ENCODE data around the gene FBXO31.

The FBXO31 gene

GRCh38 chr16:87295259-87295658, 88.3 kb downstream of the FBXO31 start:
- no peak overlapping the region for H3K4me3 ChIP-seq (ENCODE audit: control insufficient read depth, low read depth, low read length)
- DNase-seq (ENCODE audit: low read depth) = peak; percentile 8
- TF ChIP-seq, protein P1, sequence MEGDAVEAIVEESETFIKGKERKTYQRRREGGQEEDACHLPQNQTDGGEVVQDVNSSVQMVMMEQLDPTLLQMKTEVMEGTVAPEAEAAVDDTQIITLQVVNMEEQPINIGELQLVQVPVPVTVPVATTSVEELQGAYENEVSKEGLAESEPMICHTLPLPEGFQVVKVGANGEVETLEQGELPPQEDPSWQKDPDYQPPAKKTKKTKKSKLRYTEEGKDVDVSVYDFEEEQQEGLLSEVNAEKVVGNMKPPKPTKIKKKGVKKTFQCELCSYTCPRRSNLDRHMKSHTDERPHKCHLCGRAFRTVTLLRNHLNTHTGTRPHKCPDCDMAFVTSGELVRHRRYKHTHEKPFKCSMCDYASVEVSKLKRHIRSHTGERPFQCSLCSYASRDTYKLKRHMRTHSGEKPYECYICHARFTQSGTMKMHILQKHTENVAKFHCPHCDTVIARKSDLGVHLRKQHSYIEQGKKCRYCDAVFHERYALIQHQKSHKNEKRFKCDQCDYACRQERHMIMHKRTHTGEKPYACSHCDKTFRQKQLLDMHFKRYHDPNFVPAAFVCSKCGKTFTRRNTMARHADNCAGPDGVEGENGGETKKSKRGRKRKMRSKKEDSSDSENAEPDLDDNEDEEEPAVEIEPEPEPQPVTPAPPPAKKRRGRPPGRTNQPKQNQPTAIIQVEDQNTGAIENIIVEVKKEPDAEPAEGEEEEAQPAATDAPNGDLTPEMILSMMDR (conservative IDR thresholded peaks at IDR 0.05; ENCODE audit: control insufficient read depth, insufficient read depth, low read depth, low read length) = no peak

- DNase-seq (ENCODE audit: low read depth) = no peak
- H3K4me3 ChIP-seq (ENCODE audit: control insufficient read depth, low read depth, low read length) = no peak overlapping the region
- TF ChIP-seq, protein P1 (conservative IDR thresholded peaks at IDR 0.05; ENCODE audit: control insufficient read depth, insufficient read depth, low read depth, low read length) = no peak
Observed at GRCh38 chr16:87293990-87294389, 89.6 kb downstream of the FBXO31 start.

DNA sequence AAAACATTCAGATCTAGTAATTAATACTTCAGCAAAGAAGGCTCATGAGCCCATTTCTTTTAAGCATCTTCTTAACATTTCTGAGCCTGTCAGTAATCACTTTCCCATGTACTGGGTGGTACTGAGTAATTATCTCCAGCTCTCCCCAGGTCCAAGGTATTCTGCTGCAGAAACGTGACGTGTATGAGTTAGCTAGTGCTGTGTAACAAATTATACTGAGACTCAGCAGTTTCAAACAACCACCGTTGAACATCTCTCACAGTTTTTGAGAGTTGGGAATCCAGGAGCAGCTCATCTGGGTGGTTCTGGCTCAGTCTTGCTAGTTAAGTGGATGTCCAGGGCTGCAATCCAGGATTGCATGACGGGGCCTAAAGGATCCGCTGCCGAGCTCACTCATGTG, 91.6 kb downstream of the FBXO31 start:
- TF ChIP-seq, protein P1 (conservative IDR thresholded peaks at IDR 0.05; ENCODE audit: control insufficient read depth, insufficient read depth, low read depth, low read length) = no peak
- no peak for DNase-seq (ENCODE audit: low read depth)
- H3K4me3 ChIP-seq (ENCODE audit: control insufficient read depth, low read depth, low read length) = no peak overlapping the region

DNA sequence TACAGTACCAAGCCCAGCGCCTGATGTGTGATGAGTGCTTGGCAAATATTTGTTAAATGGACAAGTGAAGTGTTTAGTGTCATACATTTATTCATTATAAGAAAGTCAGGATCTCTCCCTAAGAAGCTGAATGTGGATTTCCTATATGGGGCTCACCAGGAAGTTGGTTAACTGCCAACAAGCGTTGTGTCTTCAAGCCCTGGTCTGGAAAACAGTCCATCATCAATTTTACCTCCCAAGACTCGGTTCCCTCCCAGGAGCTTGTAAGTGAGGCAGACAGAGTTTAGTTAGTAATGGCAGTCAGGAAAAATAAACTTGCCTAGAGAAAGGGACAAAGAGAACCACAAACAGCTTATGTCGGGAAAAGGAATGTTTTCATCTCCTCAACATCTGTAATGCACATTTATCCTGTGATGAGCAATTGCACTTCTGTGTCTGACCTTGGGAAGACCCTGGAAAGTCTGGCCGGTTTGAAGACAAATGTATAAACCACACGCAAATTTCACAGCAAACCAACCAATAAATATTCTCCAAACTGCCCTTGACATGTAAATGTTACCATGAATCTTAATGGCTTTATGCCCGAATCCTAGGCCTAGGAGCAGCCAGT, 94.7 kb downstream of the FBXO31 start:
- no peak overlapping the region for H3K4me3 ChIP-seq (ENCODE audit: control insufficient read depth, low read depth, low read length)
- peak; percentile 78 for DNase-seq (ENCODE audit: low read depth)
- TF ChIP-seq, protein P1 (conservative IDR thresholded peaks at IDR 0.05; ENCODE audit: control insufficient read depth, insufficient read depth, low read depth, low read length) = no peak

GRCh38 chr16:87286839-87287626, 96.5 kb downstream of the FBXO31 start:
- no peak for DNase-seq (ENCODE audit: low read depth)
- H3K4me3 ChIP-seq (ENCODE audit: control insufficient read depth, low read depth, low read length) = no peak overlapping the region
- TF ChIP-seq, protein P1 (conservative IDR thresholded peaks at IDR 0.05; ENCODE audit: control insufficient read depth, insufficient read depth, low read depth, low read length) = no peak

- no peak for DNase-seq (ENCODE audit: low read depth)
- TF ChIP-seq, protein P1 (conservative IDR thresholded peaks at IDR 0.05; ENCODE audit: control insufficient read depth, insufficient read depth, low read depth, low read length) = no peak
- H3K4me3 ChIP-seq (ENCODE audit: control insufficient read depth, low read depth, low read length) = no peak overlapping the region
Observed at GRCh38 chr16:87284183-87284582, 99.4 kb downstream of the FBXO31 start.

Measured in fibroblast of mammary gland (primary cell).